WTC11 (cell line): Measurements from ENCODE around the gene SNX30. TPM values are rescaled to one million over a fixed set of nuclear protein-coding genes. Genes with fewer than 3 reads are reported as not detected.

Source experiments
- ATAC-seq: fragments of 200-7000 bp; cut with Tn5 transposase; 2 replicates; pipeline ENCODE4 v1.10.0; 2021; ENCODE audit warnings: mild to moderate bottlenecking, moderate library complexity
- CTCF ChIA-PET: fragments of 300-600 bp; sonication (Branson Sonifier 250); formaldehyde crosslinking; loops from one replicate; lab custom pipeline; 2021; ENCODE audit warnings: antibody characterized with exemption; lab: Charles Lee
- POLR2A ChIA-PET: fragments of 350-600 bp; sonication (Branson Sonifier 250); formaldehyde crosslinking; loops from one replicate; lab custom pipeline; 2021; ENCODE audit warnings: antibody characterized with exemption; lab: Charles Lee
- DNase-seq: peaks from one replicate; pipeline ENCODE4 v3.0.0; 2021; ENCODE audit warnings: low spot score
- H3K27ac Mint-ChIP-seq: 2 replicates; pipeline ENCODE4 v1.8.0; 2021; ENCODE audit warnings: mixed read lengths
- H3K27me3 Mint-ChIP-seq: 2 replicates; pipeline ENCODE4 v1.8.0; 2021; ENCODE audit warnings: low read depth, mild to moderate bottlenecking, moderate library complexity, mixed read lengths
- H3K36me3 Mint-ChIP-seq: 2 replicates; pipeline ENCODE4 v1.8.0; 2021; ENCODE audit warnings: mixed read lengths
- H3K4me1 Mint-ChIP-seq: 2 replicates; pipeline ENCODE4 v1.8.0; 2022; ENCODE audit warnings: mixed read lengths
- H3K4me3 Mint-ChIP-seq: 2 replicates; pipeline ENCODE4 v1.8.0; 2021; ENCODE audit warnings: mild to moderate bottlenecking, moderate library complexity, mixed read lengths
- H3K9me3 Mint-ChIP-seq: 2 replicates; pipeline ENCODE4 v1.8.0; 2021; ENCODE audit warnings: mixed read lengths
- CREM ChIP-seq: sonication (generic); formaldehyde crosslinking; IDR thresholded peaks from 2 replicates; pipeline ENCODE4 v1.8.1; 2022; ENCODE audit warnings: mild to moderate bottlenecking, missing genetic modification reagents, moderate library complexity
- GABPB1 ChIP-seq: sonication (generic); formaldehyde crosslinking; IDR thresholded peaks from 2 replicates; pipeline ENCODE4 v1.8.1; 2023; ENCODE audit warnings: mild to moderate bottlenecking, missing genetic modification reagents
- JUN ChIP-seq: sonication (generic); formaldehyde crosslinking; IDR thresholded peaks from 2 replicates; pipeline ENCODE4 v1.8.0; 2023; ENCODE audit warnings: mild to moderate bottlenecking, missing genetic modification reagents
- MAX ChIP-seq: sonication (generic); formaldehyde crosslinking; IDR thresholded peaks from 2 replicates; pipeline ENCODE4 v1.8.0; 2022; ENCODE audit warnings: mild to moderate bottlenecking, missing genetic modification reagents
- NR2C2 ChIP-seq: sonication (generic); formaldehyde crosslinking; IDR thresholded peaks from 2 replicates; pipeline ENCODE4 v1.8.0; 2022; ENCODE audit warnings: mild to moderate bottlenecking, missing genetic modification reagents
- NR3C1 ChIP-seq: sonication (generic); formaldehyde crosslinking; conservative IDR thresholded peaks from 2 replicates; pipeline ENCODE4 v1.8.1; 2023; ENCODE audit warnings: low read depth, mild to moderate bottlenecking, missing genetic modification reagents
- OVOL2 ChIP-seq: fragments of 250-450 bp; sonication (Bioruptor Pico); IDR thresholded peaks from 2 replicates; pipeline ENCODE4 v1.9.0; 2021; ENCODE audit warnings: mild to moderate bottlenecking, borderline replicate concordance
- SP1 ChIP-seq: sonication (generic); formaldehyde crosslinking; conservative IDR thresholded peaks from 2 replicates; pipeline ENCODE4 v1.8.1; 2022; ENCODE audit warnings: missing genetic modification reagents
- TP53 ChIP-seq: sonication (generic); formaldehyde crosslinking; IDR thresholded peaks from 2 replicates; pipeline ENCODE4 v1.8.1; 2023; ENCODE audit warnings: mild to moderate bottlenecking, missing genetic modification reagents
- ZNF138 ChIP-seq: sonication (generic); formaldehyde crosslinking; conservative IDR thresholded peaks from 2 replicates; pipeline ENCODE4 v1.8.1; 2022; ENCODE audit warnings: mild to moderate bottlenecking, moderate library complexity, missing genetic modification reagents
- ZNF281 ChIP-seq: sonication (generic); formaldehyde crosslinking; IDR thresholded peaks from 2 replicates; pipeline ENCODE4 v1.8.0; 2023; ENCODE audit warnings: mild to moderate bottlenecking, missing genetic modification reagents
- ZNF425 ChIP-seq: fragments of 250-450 bp; sonication (Bioruptor Pico); conservative IDR thresholded peaks from 2 replicates; pipeline ENCODE4 v1.9.0; 2021; ENCODE audit warnings: mild to moderate bottlenecking
- ZNF671 ChIP-seq: fragments of 250-450 bp; sonication (Bioruptor Pico); IDR thresholded peaks from 2 replicates; pipeline ENCODE4 v1.8.0; 2021; ENCODE audit warnings: mild to moderate bottlenecking
- total RNA-seq: library from RNA; stranded (reverse); gene quantifications from 3 replicates; pipeline ENCODE4 v1.2.3, GENCODE V29; 2021
- TF ChIP-seq, protein P1 (sequence below): sonication (generic); formaldehyde crosslinking; IDR thresholded peaks from 2 replicates; pipeline ENCODE4 v1.8.1; 2022; ENCODE audit warnings: mild to moderate bottlenecking, missing genetic modification reagents, moderate library complexity, borderline replicate concordance
- TF ChIP-seq, protein P2 (sequence below): fragments of 250-450 bp; sonication (Bioruptor Pico); IDR thresholded peaks from 2 replicates; pipeline ENCODE4 v1.9.0; 2021; ENCODE audit warnings: moderate library complexity, mild to moderate bottlenecking, inconsistent platforms, borderline replicate concordance
- TF ChIP-seq, protein P3 (sequence below): sonication (generic); formaldehyde crosslinking; IDR thresholded peaks from 2 replicates; pipeline ENCODE4 v1.8.0; 2022; ENCODE audit warnings: mild to moderate bottlenecking, missing genetic modification reagents
- TF ChIP-seq, protein P4 (sequence below): sonication (generic); formaldehyde crosslinking; IDR thresholded peaks from 2 replicates; pipeline ENCODE4 v1.8.0; 2023; ENCODE audit warnings: missing genetic modification reagents
- TF ChIP-seq, protein P5 (sequence below): fragments of 250-450 bp; sonication (Bioruptor Pico); IDR thresholded peaks from 2 replicates; pipeline ENCODE4 v1.9.0; 2021; ENCODE audit warnings: mild to moderate bottlenecking, borderline replicate concordance

Gene SNX30
- total RNA-seq, 1 experiment from 2014 or later, result 13.4 TPM

DNA sequence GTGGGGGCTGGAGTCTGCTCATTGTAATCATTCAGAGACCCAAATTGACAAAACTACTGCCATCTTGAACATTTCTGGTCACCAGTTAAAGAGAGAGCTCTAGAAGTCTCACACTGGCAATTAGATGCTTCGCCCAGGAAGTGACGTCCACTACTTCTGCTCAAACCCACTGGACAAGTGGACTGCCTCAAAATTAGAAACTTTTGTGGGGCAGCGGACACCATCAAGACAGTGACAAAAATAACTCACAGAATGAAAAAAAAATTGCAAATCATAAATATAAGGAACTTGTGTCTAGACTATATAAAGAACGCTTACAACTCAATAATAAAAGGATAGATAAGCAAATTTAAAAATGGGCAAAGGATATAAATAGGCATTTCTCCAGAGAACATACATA, 149.9 kb downstream of the SNX30 start:
- POLR2A ChIA-PET, result no interaction called here
- no peak for ATAC-seq
- Mint-ChIP-seq H3K27ac (no peak overlapping the region), H3K4me3 (no peak overlapping the region), H3K27me3 (peaks cover 17% of the 10 kb centered on the region), H3K36me3 (no peaks in the 10 kb centered on the region), H3K9me3 (peaks cover 6% of the 10 kb centered on the region), H3K4me1 (no peaks in the 10 kb centered on the region; the same call in 1 of the 2 replicates)
- CTCF ChIA-PET, result no interaction called here
- TF ChIP-seq SP1 (CRISPR knock-in tag) (no peak), MAX (CRISPR knock-in tag) (no peak), ZNF671 (CRISPR knock-in tag) (no peak), ZNF281 (no peak), NR3C1 (CRISPR knock-in tag) (no peak), NR2C2 (CRISPR knock-in tag) (no peak), ZNF138 (no peak)
- TF ChIP-seq, protein P1, sequence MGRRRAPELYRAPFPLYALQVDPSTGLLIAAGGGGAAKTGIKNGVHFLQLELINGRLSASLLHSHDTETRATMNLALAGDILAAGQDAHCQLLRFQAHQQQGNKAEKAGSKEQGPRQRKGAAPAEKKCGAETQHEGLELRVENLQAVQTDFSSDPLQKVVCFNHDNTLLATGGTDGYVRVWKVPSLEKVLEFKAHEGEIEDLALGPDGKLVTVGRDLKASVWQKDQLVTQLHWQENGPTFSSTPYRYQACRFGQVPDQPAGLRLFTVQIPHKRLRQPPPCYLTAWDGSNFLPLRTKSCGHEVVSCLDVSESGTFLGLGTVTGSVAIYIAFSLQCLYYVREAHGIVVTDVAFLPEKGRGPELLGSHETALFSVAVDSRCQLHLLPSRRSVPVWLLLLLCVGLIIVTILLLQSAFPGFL (CRISPR knock-in tag), result no peak
- TF ChIP-seq, protein P2, sequence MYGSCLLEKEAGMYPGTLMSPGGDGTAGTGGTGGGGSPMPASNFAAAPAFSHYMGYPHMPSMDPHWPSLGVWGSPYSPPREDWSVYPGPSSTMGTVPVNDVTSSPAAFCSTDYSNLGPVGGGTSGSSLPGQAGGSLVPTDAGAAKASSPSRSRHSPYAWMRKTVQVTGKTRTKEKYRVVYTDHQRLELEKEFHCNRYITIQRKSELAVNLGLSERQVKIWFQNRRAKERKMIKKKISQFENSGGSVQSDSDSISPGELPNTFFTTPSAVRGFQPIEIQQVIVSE (CRISPR knock-in tag), result no peak
- TF ChIP-seq, protein P3, sequence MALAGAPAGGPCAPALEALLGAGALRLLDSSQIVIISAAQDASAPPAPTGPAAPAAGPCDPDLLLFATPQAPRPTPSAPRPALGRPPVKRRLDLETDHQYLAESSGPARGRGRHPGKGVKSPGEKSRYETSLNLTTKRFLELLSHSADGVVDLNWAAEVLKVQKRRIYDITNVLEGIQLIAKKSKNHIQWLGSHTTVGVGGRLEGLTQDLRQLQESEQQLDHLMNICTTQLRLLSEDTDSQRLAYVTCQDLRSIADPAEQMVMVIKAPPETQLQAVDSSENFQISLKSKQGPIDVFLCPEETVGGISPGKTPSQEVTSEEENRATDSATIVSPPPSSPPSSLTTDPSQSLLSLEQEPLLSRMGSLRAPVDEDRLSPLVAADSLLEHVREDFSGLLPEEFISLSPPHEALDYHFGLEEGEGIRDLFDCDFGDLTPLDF (CRISPR knock-in tag), result no peak
- no peak for DNase-seq

DNA sequence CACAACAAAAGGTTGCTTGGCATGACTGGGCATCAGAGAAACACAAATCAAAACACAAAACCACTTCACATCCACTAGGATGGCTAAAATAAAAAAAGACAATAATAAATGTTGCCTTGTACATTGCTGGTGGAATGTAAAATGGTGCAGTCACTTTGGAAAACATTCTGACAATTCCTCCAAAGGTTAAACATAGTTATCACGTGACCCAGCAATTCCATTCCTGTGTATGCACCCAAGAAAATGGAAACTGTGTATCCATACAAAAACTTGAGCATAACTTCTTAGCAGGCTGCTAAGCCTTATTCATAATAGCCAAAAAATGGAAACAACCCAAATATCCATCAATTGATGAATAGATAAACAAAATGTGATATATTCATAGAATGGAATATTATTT, 150.3 kb downstream of the SNX30 start:
- Mint-ChIP-seq H3K36me3 (no peaks in the 10 kb centered on the region), H3K9me3 (peaks cover 5% of the 10 kb centered on the region), H3K4me1 (no peaks in the 10 kb centered on the region; the same call in 1 of the 2 replicates), H3K27ac (no peak overlapping the region), H3K27me3 (peaks cover 17% of the 10 kb centered on the region), H3K4me3 (no peak overlapping the region)
- TF ChIP-seq OVOL2 (CRISPR knock-in tag) (no peak), NR2C2 (CRISPR knock-in tag) (no peak)
- ATAC-seq, result no peak
- CTCF ChIA-PET, result no interaction called here
- POLR2A ChIA-PET, result no interaction called here
- DNase-seq, result no peak

GRCh38 chr9:112905084-112905483, 154.5 kb downstream of the SNX30 start:
- CTCF ChIA-PET, result interaction anchor here (1.0 to 3.9 kb wide), 2 partner anchors 17 to 187 kb away, joined by 3 to 36 read pairs; partner anchors contain the start of gene INIP
- Mint-ChIP-seq H3K36me3 (no peaks in the 10 kb centered on the region), H3K27me3 (peaks cover 27% of the 10 kb centered on the region), H3K4me3 (no peak overlapping the region), H3K4me1 (no peaks in the 10 kb centered on the region; the same call in 1 of the 2 replicates), H3K9me3 (peaks cover 3% of the 10 kb centered on the region; the same call in 1 of the 2 replicates), H3K27ac (no peak overlapping the region)
- no peak for DNase-seq
- ATAC-seq, result no peak
- POLR2A ChIA-PET, result no interaction called here
- TF ChIP-seq JUN (CRISPR knock-in tag) (no peak), ZNF425 (CRISPR knock-in tag) (no peak), TP53 (no peak), CREM (CRISPR knock-in tag) (no peak), GABPB1 (CRISPR knock-in tag) (no peak), ZNF671 (CRISPR knock-in tag) (no peak)
- TF ChIP-seq, protein P4, sequence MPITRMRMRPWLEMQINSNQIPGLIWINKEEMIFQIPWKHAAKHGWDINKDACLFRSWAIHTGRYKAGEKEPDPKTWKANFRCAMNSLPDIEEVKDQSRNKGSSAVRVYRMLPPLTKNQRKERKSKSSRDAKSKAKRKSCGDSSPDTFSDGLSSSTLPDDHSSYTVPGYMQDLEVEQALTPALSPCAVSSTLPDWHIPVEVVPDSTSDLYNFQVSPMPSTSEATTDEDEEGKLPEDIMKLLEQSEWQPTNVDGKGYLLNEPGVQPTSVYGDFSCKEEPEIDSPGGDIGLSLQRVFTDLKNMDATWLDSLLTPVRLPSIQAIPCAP (CRISPR knock-in tag), result no peak
- TF ChIP-seq, protein P5, sequence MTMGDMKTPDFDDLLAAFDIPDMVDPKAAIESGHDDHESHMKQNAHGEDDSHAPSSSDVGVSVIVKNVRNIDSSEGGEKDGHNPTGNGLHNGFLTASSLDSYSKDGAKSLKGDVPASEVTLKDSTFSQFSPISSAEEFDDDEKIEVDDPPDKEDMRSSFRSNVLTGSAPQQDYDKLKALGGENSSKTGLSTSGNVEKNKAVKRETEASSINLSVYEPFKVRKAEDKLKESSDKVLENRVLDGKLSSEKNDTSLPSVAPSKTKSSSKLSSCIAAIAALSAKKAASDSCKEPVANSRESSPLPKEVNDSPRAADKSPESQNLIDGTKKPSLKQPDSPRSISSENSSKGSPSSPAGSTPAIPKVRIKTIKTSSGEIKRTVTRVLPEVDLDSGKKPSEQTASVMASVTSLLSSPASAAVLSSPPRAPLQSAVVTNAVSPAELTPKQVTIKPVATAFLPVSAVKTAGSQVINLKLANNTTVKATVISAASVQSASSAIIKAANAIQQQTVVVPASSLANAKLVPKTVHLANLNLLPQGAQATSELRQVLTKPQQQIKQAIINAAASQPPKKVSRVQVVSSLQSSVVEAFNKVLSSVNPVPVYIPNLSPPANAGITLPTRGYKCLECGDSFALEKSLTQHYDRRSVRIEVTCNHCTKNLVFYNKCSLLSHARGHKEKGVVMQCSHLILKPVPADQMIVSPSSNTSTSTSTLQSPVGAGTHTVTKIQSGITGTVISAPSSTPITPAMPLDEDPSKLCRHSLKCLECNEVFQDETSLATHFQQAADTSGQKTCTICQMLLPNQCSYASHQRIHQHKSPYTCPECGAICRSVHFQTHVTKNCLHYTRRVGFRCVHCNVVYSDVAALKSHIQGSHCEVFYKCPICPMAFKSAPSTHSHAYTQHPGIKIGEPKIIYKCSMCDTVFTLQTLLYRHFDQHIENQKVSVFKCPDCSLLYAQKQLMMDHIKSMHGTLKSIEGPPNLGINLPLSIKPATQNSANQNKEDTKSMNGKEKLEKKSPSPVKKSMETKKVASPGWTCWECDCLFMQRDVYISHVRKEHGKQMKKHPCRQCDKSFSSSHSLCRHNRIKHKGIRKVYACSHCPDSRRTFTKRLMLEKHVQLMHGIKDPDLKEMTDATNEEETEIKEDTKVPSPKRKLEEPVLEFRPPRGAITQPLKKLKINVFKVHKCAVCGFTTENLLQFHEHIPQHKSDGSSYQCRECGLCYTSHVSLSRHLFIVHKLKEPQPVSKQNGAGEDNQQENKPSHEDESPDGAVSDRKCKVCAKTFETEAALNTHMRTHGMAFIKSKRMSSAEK (CRISPR knock-in tag), result no peak
